Gastroesophageal sphincter (tissue), 4 donors: Measurements from ENCODE around the gene ANO10. TPM values are rescaled to one million over a fixed set of nuclear protein-coding genes. Genes with fewer than 3 reads are reported as not detected.

Experiments used
- ATAC-seq: fragments of 150-250 bp; one replicate; pipeline ENCODE4 v1.9.1; 2016; ENCODE audit warnings: mild to moderate bottlenecking, moderate library complexity
- H3K27ac ChIP-seq, 4 donors: fragments of 200-600 bp; sonication (generic) in 3 of 4; 1 replicate in 3 of 4; 2 replicates in 1 of 4; pipeline ENCODE4 v1.5.1; 2016 to 2019
- H3K27me3 ChIP-seq: fragments of 200-600 bp; sonication (generic); one replicate; pipeline ENCODE4 v1.5.1; 2019
- H3K36me3 ChIP-seq, 2 donors: fragments of 200-600 bp; sonication (generic); one replicate each; pipeline ENCODE4 v1.5.1; 2019; ENCODE audit warnings: control low read depth in 1 of 2
- H3K4me1 ChIP-seq, 3 donors: fragments of 200-600 bp; sonication (generic); 1 replicate in 2 of 3; 2 replicates in 1 of 3; pipeline ENCODE4 v1.5.1; 2016 to 2019; ENCODE audit warnings: control low read depth in 2 of 3
- H3K4me3 ChIP-seq, 2 donors: fragments of 200-600 bp; sonication (generic); one replicate each; pipeline ENCODE4 v1.5.1; 2019; ENCODE audit warnings: mild to moderate bottlenecking in 1 of 2, moderate library complexity in 1 of 2
- H3K9me3 ChIP-seq, 3 donors: fragments of 200-600 bp; sonication (generic); one replicate each; pipeline ENCODE4 v1.5.1; 2017 to 2019; ENCODE audit warnings: control low read depth in 2 of 3
- EP300 ChIP-seq: sonication (generic); formaldehyde crosslinking; IDR thresholded peaks from one replicate; pipeline ENCODE4 v1.6.1; 2017; ENCODE audit warnings: antibody characterized with exemption, mild to moderate bottlenecking
- POLR2A ChIP-seq, 2 donors: fragments of 450-650 bp; IDR thresholded peaks; one replicate each; pipeline ENCODE4 v1.6.1; 2017; ENCODE audit warnings: antibody characterized with exemption in 2 of 2, mild to moderate bottlenecking in 2 of 2, moderate library complexity in 1 of 2
- POLR2AphosphoS5 ChIP-seq: sonication (generic); formaldehyde crosslinking; IDR thresholded peaks from one replicate; pipeline ENCODE4 v1.6.1; 2017; ENCODE audit warnings: antibody characterized with exemption
- WGBS, 2 donors: methylation state at CpG; one replicate each; pipeline ENCODE4 v1.1.5; 2018; ENCODE audit warnings: low coverage in 1 of 2; 5-methylcytosine and 5-hydroxymethylcytosine counted together
- total RNA-seq, 4 donors: library from RNA; depleted of rRNA; stranded (reverse); fragments of >200 nt; gene quantifications; one replicate each; pipeline ENCODE4 v1.1.0, GENCODE V29; 2016
- TF ChIP-seq, protein P1 (sequence below), 4 experiments: fragments of 200-600 bp in 2 of 4; fragments of 450-650 bp in 2 of 4; sonication (generic) in 1 of 4; IDR thresholded peaks; one replicate each; pipeline ENCODE4 v1.5.1; 2017 to 2019; ENCODE audit warnings: antibody characterized with exemption in 4 of 4, mild to moderate bottlenecking in 2 of 4, moderate library complexity in 2 of 4

Gene ANO10
- total RNA-seq, 4 donors from 2014 or later: 22.9 to 33.5 (median 30.2) TPM

- H3K36me3 ChIP-seq: no peaks in the 10 kb centered on the region
- no peak overlapping the region for H3K4me3 ChIP-seq
- no peaks in the 10 kb centered on the region for H3K4me1 ChIP-seq
- WGBS, 2 donors: 54% methylated on average over 2 of the region's 2 CpGs; no CpG with 5 or more reads in 1 of the 2 donors
- no peak overlapping the region for H3K27ac ChIP-seq
- H3K27me3 ChIP-seq: no peaks in the 10 kb centered on the region
- ATAC-seq: no peak
- TF ChIP-seq POLR2A (IDR thresholded peaks at IDR 0.05) (no peak), EP300 (no peak), POLR2AphosphoS5 (no peak)
- TF ChIP-seq, protein P1, sequence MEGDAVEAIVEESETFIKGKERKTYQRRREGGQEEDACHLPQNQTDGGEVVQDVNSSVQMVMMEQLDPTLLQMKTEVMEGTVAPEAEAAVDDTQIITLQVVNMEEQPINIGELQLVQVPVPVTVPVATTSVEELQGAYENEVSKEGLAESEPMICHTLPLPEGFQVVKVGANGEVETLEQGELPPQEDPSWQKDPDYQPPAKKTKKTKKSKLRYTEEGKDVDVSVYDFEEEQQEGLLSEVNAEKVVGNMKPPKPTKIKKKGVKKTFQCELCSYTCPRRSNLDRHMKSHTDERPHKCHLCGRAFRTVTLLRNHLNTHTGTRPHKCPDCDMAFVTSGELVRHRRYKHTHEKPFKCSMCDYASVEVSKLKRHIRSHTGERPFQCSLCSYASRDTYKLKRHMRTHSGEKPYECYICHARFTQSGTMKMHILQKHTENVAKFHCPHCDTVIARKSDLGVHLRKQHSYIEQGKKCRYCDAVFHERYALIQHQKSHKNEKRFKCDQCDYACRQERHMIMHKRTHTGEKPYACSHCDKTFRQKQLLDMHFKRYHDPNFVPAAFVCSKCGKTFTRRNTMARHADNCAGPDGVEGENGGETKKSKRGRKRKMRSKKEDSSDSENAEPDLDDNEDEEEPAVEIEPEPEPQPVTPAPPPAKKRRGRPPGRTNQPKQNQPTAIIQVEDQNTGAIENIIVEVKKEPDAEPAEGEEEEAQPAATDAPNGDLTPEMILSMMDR (IDR thresholded peaks at IDR 0.05): no peak
- H3K9me3 ChIP-seq: no peaks in the 10 kb centered on the region
Observed at GRCh38 chr3:43632269-43632733, 10.5 kb upstream of the ANO10 start.

DNA sequence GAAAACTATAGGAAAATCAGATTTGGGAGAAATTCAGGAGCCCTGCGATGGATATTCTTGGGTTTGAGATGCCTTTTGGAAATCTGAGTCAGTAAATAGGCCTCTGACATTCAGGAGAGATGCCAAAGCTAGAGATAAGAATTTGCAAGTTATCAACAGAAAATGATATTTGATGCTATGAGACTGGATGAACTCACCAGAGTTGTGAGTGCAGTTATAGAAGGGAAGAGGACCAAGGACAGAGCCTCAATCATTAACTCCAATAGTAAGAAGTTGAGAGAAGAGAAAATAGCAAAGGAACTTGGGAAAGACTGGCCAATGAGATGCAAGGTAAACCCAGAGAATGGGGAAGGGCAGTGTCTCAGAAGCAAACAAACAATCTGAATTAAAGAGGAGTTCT lies 7.9 kb upstream of the ANO10 start:
- Histone ChIP-seq H3K27me3 (no peaks in the 10 kb centered on the region), H3K9me3 (no peaks in the 10 kb centered on the region), H3K4me3 (no peak overlapping the region), H3K27ac (no peak overlapping the region), H3K4me1 (no peaks in the 10 kb centered on the region), H3K36me3 (no peaks in the 10 kb centered on the region)
- ATAC-seq: no peak
- 80 to 100% methylated on average over 1 of the region's 1 CpG for WGBS, 2 donors
- TF ChIP-seq, protein P1 (IDR thresholded peaks at IDR 0.05): no peak
- no peak for TF ChIP-seq POLR2A (IDR thresholded peaks at IDR 0.05)
- TF ChIP-seq POLR2AphosphoS5: no peak
- TF ChIP-seq EP300: no peak

DNA sequence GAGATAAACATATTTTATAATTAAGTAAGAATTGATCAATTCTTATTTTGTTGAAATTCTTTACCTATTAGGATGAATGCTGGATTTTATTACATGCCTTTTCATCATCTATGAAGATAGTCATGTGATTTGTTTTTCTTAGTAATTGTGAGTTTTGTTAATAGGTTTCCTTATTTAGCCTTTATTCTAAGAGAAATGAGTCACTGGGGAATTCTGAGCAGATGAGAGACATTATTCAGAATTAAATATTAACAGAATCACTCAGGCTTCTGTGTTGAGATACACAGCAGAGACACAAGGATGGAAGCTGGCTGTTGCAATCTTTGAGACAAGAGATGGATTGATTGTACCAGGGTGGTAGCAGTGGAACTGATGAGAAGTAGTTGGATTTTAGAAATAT lies 7.4 kb upstream of the ANO10 start:
- ATAC-seq: no peak
- TF ChIP-seq POLR2A (IDR thresholded peaks at IDR 0.05): no peak
- no peak for TF ChIP-seq POLR2AphosphoS5
- TF ChIP-seq EP300: no peak
- TF ChIP-seq, protein P1 (IDR thresholded peaks at IDR 0.05): no peak
- no peaks in the 10 kb centered on the region for H3K27me3 ChIP-seq
- no peak overlapping the region for H3K27ac ChIP-seq
- H3K4me3 ChIP-seq: no peak overlapping the region
- no peaks in the 10 kb centered on the region for H3K9me3 ChIP-seq
- H3K36me3 ChIP-seq: no peaks in the 10 kb centered on the region
- H3K4me1 ChIP-seq: no peaks in the 10 kb centered on the region

DNA sequence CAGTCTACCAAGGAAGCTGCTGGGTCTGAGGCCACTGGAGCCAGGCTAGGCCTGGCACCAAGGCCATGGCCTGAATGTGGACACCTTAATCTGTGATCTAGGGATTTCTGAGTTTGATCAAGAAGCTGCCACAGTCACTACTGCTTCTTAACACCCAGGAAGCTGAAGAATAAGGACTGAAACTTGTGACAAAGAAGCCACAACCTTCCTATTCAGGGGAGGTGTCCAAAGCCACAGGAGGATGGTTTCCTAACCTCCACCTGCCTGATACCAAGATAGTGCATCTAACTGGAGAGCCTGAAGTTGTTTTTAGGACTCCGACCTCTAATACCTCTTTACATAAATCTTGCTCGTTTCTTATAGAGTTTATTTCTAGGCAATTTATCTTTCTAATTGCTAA lies 5.5 kb upstream of the ANO10 start:
- no peak for TF ChIP-seq POLR2AphosphoS5
- no peak for TF ChIP-seq EP300
- TF ChIP-seq POLR2A (IDR thresholded peaks at IDR 0.05): no peak
- TF ChIP-seq, protein P1 (IDR thresholded peaks at IDR 0.05): no peak
- Histone ChIP-seq H3K27ac (no peak overlapping the region), H3K4me3 (no peak overlapping the region), H3K27me3 (no peaks in the 10 kb centered on the region), H3K36me3 (no peaks in the 10 kb centered on the region), H3K9me3 (no peaks in the 10 kb centered on the region), H3K4me1 (peaks cover 0 to 7% (median 4%) of the 10 kb centered on the region in 3 donors)
- ATAC-seq: no peak
- WGBS, 2 donors: 75 to 82% methylated on average over 2 of the region's 2 CpGs

DNA sequence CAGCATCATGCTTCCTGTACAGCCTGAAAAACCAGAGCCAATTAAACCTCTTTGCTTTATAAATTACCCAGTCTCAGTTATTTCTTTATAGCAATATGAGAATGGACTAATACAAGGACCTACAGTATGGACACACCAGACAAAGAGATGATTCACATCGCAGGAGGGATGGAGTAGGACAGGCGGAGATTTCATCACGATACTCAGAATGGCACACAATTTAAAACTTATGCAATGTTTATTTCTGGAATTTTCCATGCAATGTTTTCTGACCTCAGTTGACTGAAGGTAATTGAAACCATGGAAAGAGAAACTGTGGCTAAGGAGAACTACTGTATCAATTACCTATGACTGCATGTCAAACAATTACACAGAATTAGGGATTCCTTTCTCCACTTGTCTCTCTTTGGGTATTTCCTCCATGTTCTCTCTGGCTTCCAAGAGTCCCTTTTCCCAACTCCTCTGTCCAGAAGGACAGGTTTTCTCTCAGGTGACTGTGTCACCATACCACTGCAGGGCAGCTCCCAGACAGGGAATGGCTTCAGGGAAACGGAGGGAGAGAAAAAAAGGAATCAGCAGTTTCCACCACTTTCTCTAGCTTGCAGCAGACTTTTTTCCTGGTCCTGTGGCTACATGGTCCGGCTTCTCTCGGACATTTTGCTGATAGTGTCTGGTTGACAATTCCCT lies 3.0 kb upstream of the ANO10 start:
- ATAC-seq: no peak
- TF ChIP-seq, protein P1 (IDR thresholded peaks at IDR 0.05): no peak
- TF ChIP-seq EP300 (no peak), POLR2A (IDR thresholded peaks at IDR 0.05) (no peak), POLR2AphosphoS5 (no peak)
- H3K27me3 ChIP-seq: no peaks in the 10 kb centered on the region
- H3K27ac ChIP-seq: no peak overlapping the region
- H3K36me3 ChIP-seq: no peaks in the 10 kb centered on the region
- H3K4me3 ChIP-seq: no peak overlapping the region
- H3K9me3 ChIP-seq: no peaks in the 10 kb centered on the region
- peaks cover 0 to 20% (median 4%) of the 10 kb centered on the region in 3 donors for H3K4me1 ChIP-seq
- WGBS, 2 donors: 74 to 91% methylated on average over 3 to 6 of the region's 6 CpGs
